Mesendoderm (in vitro differentiated cells): ENCODE data around the gene ABTB2. TPM values are rescaled to one million over a fixed set of nuclear protein-coding genes. Genes with fewer than 3 reads are reported as not detected.

ENCODE experiments used
- DNase-seq: peaks from one replicate; pipeline ENCODE4 v3.0.0; 2013
- H2AK5ac ChIP-seq: 2 replicates; pipeline ENCODE4 v1.6.1; 2013; ENCODE audit warnings: low read length, inconsistent platforms
- H2BK120ac ChIP-seq: 2 replicates; pipeline ENCODE4 v1.6.1; 2013; ENCODE audit warnings: low read depth, mild to moderate bottlenecking, low read length, moderate library complexity, mixed read lengths
- H2BK15ac ChIP-seq: replicated peaks from 2 replicates; pipeline ENCODE4 v1.6.1; 2013; ENCODE audit warnings: low read depth, mild to moderate bottlenecking, moderate library complexity
- H2BK5ac ChIP-seq: 2 replicates; pipeline ENCODE4 v1.6.1; 2013; ENCODE audit warnings: low read length, inconsistent platforms
- H3K18ac ChIP-seq: 2 replicates; pipeline ENCODE4 v1.6.1; 2013; ENCODE audit warnings: mild to moderate bottlenecking, low read length, mixed read lengths
- H3K23ac ChIP-seq: one replicate; pipeline ENCODE4 v1.6.1; 2013; ENCODE audit warnings: low read length
- H3K27ac ChIP-seq: 2 replicates; pipeline ENCODE4 v1.5.1; 2013; ENCODE audit warnings: low read depth, mild to moderate bottlenecking, inconsistent platforms, low read length, moderate library complexity
- H3K27me3 ChIP-seq: 2 replicates; pipeline ENCODE4 v1.6.1; 2013; ENCODE audit warnings: low read length, control low read depth, mild to moderate bottlenecking, inconsistent platforms; ENCODE audit not compliant: insufficient read depth, poor library complexity
- H3K36me3 ChIP-seq: 2 replicates; pipeline ENCODE4 v1.6.1; 2013; ENCODE audit warnings: low read length, inconsistent platforms; ENCODE audit not compliant: control insufficient read depth, insufficient read depth
- H3K4ac ChIP-seq: one replicate; pipeline ENCODE4 v1.6.1; 2013; ENCODE audit warnings: low read depth, mild to moderate bottlenecking, low read length, moderate library complexity
- H3K4me1 ChIP-seq: 2 replicates; pipeline ENCODE4 v1.6.1; 2013; ENCODE audit warnings: low read depth, low read length, inconsistent platforms; ENCODE audit not compliant: control insufficient read depth
- H3K4me2 ChIP-seq: 2 replicates; pipeline ENCODE4 v1.6.1; 2013; ENCODE audit warnings: low read length
- H3K4me3 ChIP-seq: 2 replicates; pipeline ENCODE4 v1.5.1; 2013; ENCODE audit warnings: mild to moderate bottlenecking, low read length
- H3K56ac ChIP-seq: one replicate; pipeline ENCODE4 v1.6.1; 2013; ENCODE audit warnings: low read length
- H3K79me1 ChIP-seq: 2 replicates; pipeline ENCODE4 v1.6.1; 2013; ENCODE audit warnings: low read length, inconsistent platforms
- H3K79me2 ChIP-seq: 2 replicates; pipeline ENCODE4 v1.6.1; 2013; ENCODE audit warnings: mild to moderate bottlenecking, low read length; ENCODE audit not compliant: control insufficient read depth, insufficient read depth
- H3K9ac ChIP-seq: 2 replicates; pipeline ENCODE4 v1.6.1; 2013; ENCODE audit warnings: low read length, inconsistent platforms
- H4K5ac ChIP-seq: one replicate; pipeline ENCODE4 v1.6.1; 2013; ENCODE audit warnings: low read length
- H4K8ac ChIP-seq: one replicate; pipeline ENCODE4 v1.6.1; 2013; ENCODE audit warnings: low read depth, mild to moderate bottlenecking, control low read depth, low read length, moderate library complexity
- WGBS: extraction: QIAGEN DNeasy Blood & Tissue Kit; methylation state at CpG from one replicate; pipeline ENCODE4 v1.1.7; 2013; ENCODE audit warnings: low lambda C conversion rate, missing lambda C conversion rate; ENCODE audit not compliant: insufficient coverage; ENCODE audit errors: extremely low coverage; 5-methylcytosine and 5-hydroxymethylcytosine counted together
- polyA plus RNA-seq, 2 experiments: library from polyadenylated mRNA; stranded (reverse); fragments of 200-250 nt; gene quantifications; one replicate each; pipeline ENCODE4 v1.2.3, GENCODE V29; 2013

Gene ABTB2
- polyA plus RNA-seq (2013, experiment 1 of 2): 2.6 TPM
- 2.5 TPM for polyA plus RNA-seq (2013, experiment 2 of 2)

DNA sequence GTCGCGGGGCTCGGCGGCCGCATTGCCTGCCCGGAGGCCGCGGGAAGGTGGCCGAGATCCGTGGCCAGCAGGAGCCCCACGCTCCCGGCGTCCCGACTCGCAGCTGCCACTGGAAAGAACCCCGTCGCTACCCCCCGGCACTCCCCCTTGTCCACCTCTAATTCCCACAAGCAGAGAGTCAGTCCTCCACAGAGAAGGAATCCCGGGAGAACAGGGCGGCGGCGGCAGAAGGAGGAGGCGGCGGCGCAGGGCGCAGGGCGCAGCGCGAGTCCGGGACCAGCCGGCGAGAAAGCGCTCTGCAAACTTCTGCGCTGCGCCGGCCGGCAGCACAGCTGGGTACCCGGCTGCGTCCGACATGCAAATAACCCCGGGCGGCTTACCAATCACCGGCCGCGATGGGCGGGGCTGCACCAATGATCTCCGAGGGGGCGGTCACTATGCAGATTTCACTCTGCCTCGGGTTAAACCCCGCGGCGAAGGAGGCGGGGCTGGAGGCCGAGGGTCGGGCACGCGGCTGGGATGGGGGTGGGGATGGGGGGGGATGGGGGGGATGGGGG lies at the start of gene ABTB2:
ABTB2 (minus strand) TSS at position 310 of the 557 bp plus-strand sequence.
- Histone ChIP-seq H3K4ac (no peak within 1 kb of the TSS), H3K79me1 (no peaks in the 10 kb centered on the region), H3K9ac (peak within 1 kb of the TSS; percentile 70), H2BK15ac (no peak within 1 kb of the TSS), H3K27ac (peak within 1 kb of the TSS; percentile 77), H3K18ac (peak within 1 kb of the TSS; percentile 61), H3K23ac (no peak within 1 kb of the TSS), H3K56ac (peak within 1 kb of the TSS; percentile 84), H2AK5ac (no peak within 1 kb of the TSS), H4K8ac (no peak within 1 kb of the TSS), H4K5ac (no peak within 1 kb of the TSS), H3K4me2 (peak within 1 kb of the TSS; percentile 83), H3K36me3 (no peaks in the 10 kb centered on the region), H3K27me3 (peaks cover 2% of the 10 kb centered on the region), H3K4me3 (peak within 1 kb of the TSS; percentile 31), H2BK5ac (peak within 1 kb of the TSS; percentile 57), H2BK120ac (peak within 1 kb of the TSS; percentile 1), H3K79me2 (no peaks in the 10 kb centered on the region), H3K4me1 (peaks cover 3% of the 10 kb centered on the region)
- peak; percentile 99 for DNase-seq
- WGBS: no CpG with 5 or more reads among the region's 57 CpGs

DNA sequence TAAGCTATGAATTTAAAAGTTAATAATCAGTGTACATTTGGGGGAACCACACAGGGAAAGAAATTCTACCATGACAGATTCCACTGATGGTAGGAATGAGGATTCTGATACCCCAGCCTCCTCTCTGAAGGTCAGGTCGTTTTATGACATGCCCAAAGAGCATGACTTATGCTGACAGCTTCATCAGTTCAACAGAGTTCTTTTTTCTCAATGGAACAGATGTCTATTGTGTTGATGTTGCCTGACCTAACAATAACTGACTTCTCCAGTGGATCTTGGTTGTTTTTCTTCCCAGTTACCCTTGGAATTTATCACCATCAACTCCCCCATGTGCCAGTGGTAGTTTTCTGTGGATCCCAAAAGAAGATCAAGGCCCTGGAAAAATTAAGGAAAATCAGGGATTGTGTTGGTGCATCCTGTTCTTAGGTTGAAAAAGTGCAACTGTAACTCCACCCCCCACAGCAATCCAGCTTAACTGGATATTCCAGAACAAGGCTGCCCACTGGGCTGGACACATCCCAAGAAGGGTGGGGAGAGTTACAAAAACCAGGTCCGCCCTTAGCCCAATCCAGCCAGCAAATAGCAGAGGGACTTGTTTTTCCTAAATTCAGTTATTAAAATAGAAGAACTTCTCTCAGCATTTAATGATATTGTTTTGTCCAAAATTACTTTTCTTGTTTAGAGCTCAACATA lies 49.5 kb upstream of the ABTB2 start:
- Histone ChIP-seq H3K4ac (no peak overlapping the region), H2BK5ac (no peak overlapping the region), H4K8ac (no peak overlapping the region), H3K36me3 (no peaks in the 10 kb centered on the region), H3K56ac (no peak overlapping the region), H3K4me1 (no peaks in the 10 kb centered on the region), H3K4me3 (no peak overlapping the region), H2BK15ac (no peak overlapping the region), H4K5ac (no peak overlapping the region), H3K79me1 (no peaks in the 10 kb centered on the region), H3K27ac (no peak overlapping the region), H2BK120ac (no peak overlapping the region), H3K9ac (no peak overlapping the region), H3K79me2 (no peaks in the 10 kb centered on the region), H3K4me2 (no peak overlapping the region), H3K18ac (no peak overlapping the region), H3K27me3 (no peaks in the 10 kb centered on the region), H3K23ac (no peak overlapping the region), H2AK5ac (no peak overlapping the region)
- no CpG with 5 or more reads among the region's 2 CpGs for WGBS
- DNase-seq: no peak

DNA sequence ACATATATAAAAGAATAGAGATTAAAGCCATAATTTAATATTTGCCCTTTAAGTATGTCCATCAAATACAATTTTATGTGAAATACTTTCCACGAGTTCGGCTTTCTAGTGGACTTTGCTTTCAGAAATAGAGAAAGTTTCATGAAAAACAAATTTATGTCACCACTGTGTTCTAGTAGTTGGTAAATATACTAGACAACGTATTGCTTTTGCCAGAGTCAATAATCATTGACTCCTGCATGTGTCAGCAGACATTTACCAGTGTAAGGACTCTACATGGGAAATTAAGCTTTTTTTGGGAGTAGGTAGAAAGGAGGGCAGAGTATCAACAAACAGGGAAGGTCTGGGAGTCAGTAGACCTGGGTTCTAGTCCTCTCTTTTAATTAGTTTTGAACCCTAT lies 48.6 kb upstream of the ABTB2 start:
- Histone ChIP-seq H3K4me3 (no peak overlapping the region), H3K4ac (no peak overlapping the region), H2BK5ac (no peak overlapping the region), H3K27me3 (no peaks in the 10 kb centered on the region), H3K27ac (no peak overlapping the region), H3K23ac (no peak overlapping the region), H2AK5ac (no peak overlapping the region), H3K56ac (no peak overlapping the region), H3K9ac (no peak overlapping the region), H3K36me3 (no peaks in the 10 kb centered on the region), H2BK120ac (no peak overlapping the region), H3K18ac (no peak overlapping the region), H3K79me1 (no peaks in the 10 kb centered on the region), H3K79me2 (no peaks in the 10 kb centered on the region), H3K4me1 (no peaks in the 10 kb centered on the region), H4K8ac (no peak overlapping the region), H2BK15ac (no peak overlapping the region), H3K4me2 (no peak overlapping the region), H4K5ac (no peak overlapping the region)
- no CpG with 5 or more reads among the region's 3 CpGs for WGBS
- DNase-seq: no peak

GRCh38 chr11:34405079-34405858 lies 47.5 kb upstream of the ABTB2 start:
- H2BK120ac ChIP-seq: no peak overlapping the region
- no peaks in the 10 kb centered on the region for H3K79me2 ChIP-seq
- no peaks in the 10 kb centered on the region for H3K27me3 ChIP-seq
- no peak overlapping the region for H3K18ac ChIP-seq
- H2AK5ac ChIP-seq: no peak overlapping the region
- no peaks in the 10 kb centered on the region for H3K79me1 ChIP-seq
- H3K27ac ChIP-seq: no peak overlapping the region
- H3K4me1 ChIP-seq: no peaks in the 10 kb centered on the region
- H2BK15ac ChIP-seq: no peak overlapping the region
- DNase-seq: no peak
- no peak overlapping the region for H2BK5ac ChIP-seq
- no peak overlapping the region for H3K9ac ChIP-seq
- no peak overlapping the region for H4K5ac ChIP-seq
- no peak overlapping the region for H4K8ac ChIP-seq
- H3K56ac ChIP-seq: no peak overlapping the region
- 100% methylated on average over 2 of the region's 7 CpGs for WGBS
- H3K4me3 ChIP-seq: no peak overlapping the region
- no peak overlapping the region for H3K4ac ChIP-seq
- no peak overlapping the region for H3K4me2 ChIP-seq
- H3K23ac ChIP-seq: no peak overlapping the region
- H3K36me3 ChIP-seq: no peaks in the 10 kb centered on the region

- H3K23ac ChIP-seq: no peak overlapping the region
- no peak overlapping the region for H3K27ac ChIP-seq
- H2BK5ac ChIP-seq: no peak overlapping the region
- no peak overlapping the region for H3K4me3 ChIP-seq
- no peaks in the 10 kb centered on the region for H3K79me2 ChIP-seq
- H3K56ac ChIP-seq: no peak overlapping the region
- no peak for DNase-seq
- no peak overlapping the region for H4K8ac ChIP-seq
- H3K9ac ChIP-seq: no peak overlapping the region
- no peaks in the 10 kb centered on the region for H3K79me1 ChIP-seq
- H3K36me3 ChIP-seq: no peaks in the 10 kb centered on the region
- no peak overlapping the region for H3K4me2 ChIP-seq
- no peak overlapping the region for H4K5ac ChIP-seq
- no peak overlapping the region for H2BK120ac ChIP-seq
- no peaks in the 10 kb centered on the region for H3K4me1 ChIP-seq
- no peak overlapping the region for H2AK5ac ChIP-seq
- no peak overlapping the region for H2BK15ac ChIP-seq
- no peak overlapping the region for H3K18ac ChIP-seq
- H3K27me3 ChIP-seq: no peaks in the 10 kb centered on the region
- H3K4ac ChIP-seq: no peak overlapping the region
- no CpG with 5 or more reads among the region's 6 CpGs for WGBS
Measured at GRCh38 chr11:34404280-34404679, 46.5 kb upstream of the ABTB2 start.
